ENCODE data around the gene TAS2R14.

Gene TAS2R14

GRCh38 chr12:10939163-10939562, at the start of gene TAS2R14:
Gene TAS2R14, minus strand, starts transcription at chr12:10939263. Its CDS starts 56 bp downstream, at chr12:10939207.
- DNase-seq (ENCODE audit: low spot score), result no peak

GRCh38 chr12:10986812-10987211, 47.7 kb upstream of the TAS2R14 start, which contains the start of gene TAS2R50:
Gene TAS2R50, minus strand, starts transcription at chr12:10986912. Its CDS starts 52 bp downstream, at chr12:10986860.
- DNase-seq (ENCODE audit: low spot score), result no peak

- DNase-seq (ENCODE audit: low spot score), result peak; percentile 85
Observed at GRCh38 chr12:10982244-10982643, 43.2 kb upstream of the TAS2R14 start.

GRCh38 chr12:10974965-10975364, 35.9 kb upstream of the TAS2R14 start:
- no peak for DNase-seq (ENCODE audit: low spot score)

- no peak for DNase-seq (ENCODE audit: low spot score)
Observed at GRCh38 chr12:10968765-10969456, 29.8 kb upstream of the TAS2R14 start.

GRCh38 chr12:10967409-10967808, 28.3 kb upstream of the TAS2R14 start:
- peak; percentile 13 for DNase-seq (ENCODE audit: low spot score)

- no peak for DNase-seq (ENCODE audit: low spot score)
Observed at GRCh38 chr12:10966314-10966713, 27.3 kb upstream of the TAS2R14 start.

GRCh38 chr12:10965476-10965875, 26.4 kb upstream of the TAS2R14 start:
- no peak for DNase-seq (ENCODE audit: low spot score)

- no peak for DNase-seq (ENCODE audit: low spot score)
Observed at GRCh38 chr12:10960211-10960610, 21.1 kb upstream of the TAS2R14 start.

GRCh38 chr12:10959804-10960203, 20.7 kb upstream of the TAS2R14 start:
- peak; percentile 22 for DNase-seq (ENCODE audit: low spot score)

GRCh38 chr12:10957741-10958140, 18.7 kb upstream of the TAS2R14 start:
- DNase-seq (ENCODE audit: low spot score), result no peak

- no peak for DNase-seq (ENCODE audit: low spot score)
Observed at GRCh38 chr12:10956085-10956484, 17.0 kb upstream of the TAS2R14 start.

GRCh38 chr12:10952645-10953044, 13.6 kb upstream of the TAS2R14 start:
- DNase-seq (ENCODE audit: low spot score), result no peak

GRCh38 chr12:10943167-10943566, 4.1 kb upstream of the TAS2R14 start:
- DNase-seq (ENCODE audit: low spot score), result no peak

GRCh38 chr12:10941916-10942607, 3.0 kb upstream of the TAS2R14 start:
- DNase-seq (ENCODE audit: low spot score), result peak; percentile 91

- DNase-seq (ENCODE audit: low spot score), result no peak
Observed at GRCh38 chr12:10941369-10941768, 2.3 kb upstream of the TAS2R14 start.

- no peak for DNase-seq (ENCODE audit: low spot score)
Observed at GRCh38 chr12:10940389-10940788, 1.3 kb upstream of the TAS2R14 start.

GRCh38 chr12:10936506-10936905, 2.6 kb downstream of the TAS2R14 start:
- no peak for DNase-seq (ENCODE audit: low spot score)

GRCh38 chr12:10928746-10929286, 10.2 kb downstream of the TAS2R14 start, which contains the start of gene PRH2:
Gene PRH2, plus strand, starts transcription at chr12:10929236. Its CDS starts 38 bp downstream, at chr12:10929274.
- DNase-seq (ENCODE audit: low spot score), result no peak

- no peak for DNase-seq (ENCODE audit: low spot score)
Observed at GRCh38 chr12:10926269-10926668, 12.8 kb downstream of the TAS2R14 start.

GRCh38 chr12:10919809-10920208, 19.3 kb downstream of the TAS2R14 start:
- DNase-seq (ENCODE audit: low spot score), result no peak

- no peak for DNase-seq (ENCODE audit: low spot score)
Observed at GRCh38 chr12:10910380-10910779, 28.7 kb downstream of the TAS2R14 start.

- DNase-seq (ENCODE audit: low spot score), result no peak
Observed at GRCh38 chr12:10909462-10909861, 29.6 kb downstream of the TAS2R14 start, which contains the start of gene TAS2R13. Gene TAS2R13, minus strand, starts transcription at chr12:10909562. Its CDS starts 264 bp downstream, at chr12:10909298.
